Neural crest cell (in vitro differentiated cells): ENCODE data around the gene CDON. TPM values are rescaled to one million over a fixed set of nuclear protein-coding genes. Genes with fewer than 3 reads are reported as not detected.

Experiments
- DNase-seq: peaks from one replicate; pipeline ENCODE4 v3.0.0; 2021; ENCODE audit warnings: low read depth, mixed read lengths, low spot score
- H3K27ac Mint-ChIP-seq: one replicate; pipeline ENCODE4 v1.8.0; 2021; ENCODE audit warnings: mild to moderate bottlenecking, mixed read lengths; ENCODE audit not compliant: unreplicated experiment
- H3K27me3 Mint-ChIP-seq: 2 replicates; pipeline ENCODE4 v1.8.0; 2021; ENCODE audit warnings: low read depth, mild to moderate bottlenecking, mixed read lengths
- H3K36me3 Mint-ChIP-seq: 2 replicates; pipeline ENCODE4 v1.8.0; 2021; ENCODE audit warnings: low read depth, mild to moderate bottlenecking, mixed read lengths
- H3K4me1 Mint-ChIP-seq: 2 replicates; pipeline ENCODE4 v1.8.0; 2021; ENCODE audit warnings: mixed read lengths
- H3K4me3 Mint-ChIP-seq: one replicate; pipeline ENCODE4 v1.8.0; 2021; ENCODE audit warnings: mild to moderate bottlenecking, mixed read lengths
- H3K9me3 Mint-ChIP-seq: 2 replicates; pipeline ENCODE4 v1.8.0; 2021; ENCODE audit warnings: mixed read lengths
- CTCF ChIP-seq: fragments of 200-600 bp; sonication (generic); conservative IDR thresholded peaks from 2 replicates; pipeline ENCODE4 v1.5.0; 2021; ENCODE audit warnings: antibody characterized with exemption, mild to moderate bottlenecking
- total RNA-seq: library from RNA; stranded (reverse); gene quantifications from 2 replicates; pipeline ENCODE4 v1.2.1, GENCODE V29; 2021

CDON gene
- total RNA-seq, 1 donor from 2014 or later: 22.1 TPM

GRCh38 chr11:125959511-125959910 is 103.2 kb downstream of the CDON start:
- Mint-ChIP-seq H3K27me3 (no peaks in the 10 kb centered on the region), H3K4me3 (no peak overlapping the region), H3K4me1 (peaks cover 7% of the 10 kb centered on the region), H3K9me3 (peaks cover 6% of the 10 kb centered on the region), H3K27ac (no peak overlapping the region), H3K36me3 (peaks cover 21% of the 10 kb centered on the region)
- no peak for TF ChIP-seq CTCF
- DNase-seq: no peak

- peaks cover 6% of the 10 kb centered on the region for H3K9me3 Mint-ChIP-seq
- no peaks in the 10 kb centered on the region for H3K27me3 Mint-ChIP-seq
- H3K4me3 Mint-ChIP-seq: no peak overlapping the region
- DNase-seq: no peak
- peaks cover 7% of the 10 kb centered on the region for H3K4me1 Mint-ChIP-seq
- no peak overlapping the region for H3K27ac Mint-ChIP-seq
- peaks cover 21% of the 10 kb centered on the region for H3K36me3 Mint-ChIP-seq
- TF ChIP-seq CTCF: no peak
Observed at GRCh38 chr11:125958872-125959400, 103.7 kb downstream of the CDON start.

- H3K36me3 Mint-ChIP-seq: peaks cover 15% of the 10 kb centered on the region
- peaks cover 7% of the 10 kb centered on the region for H3K4me1 Mint-ChIP-seq
- no peak for TF ChIP-seq CTCF
- H3K9me3 Mint-ChIP-seq: peaks cover 4% of the 10 kb centered on the region
- no peak overlapping the region for H3K27ac Mint-ChIP-seq
- DNase-seq: no peak
- H3K4me3 Mint-ChIP-seq: no peak overlapping the region
- no peaks in the 10 kb centered on the region for H3K27me3 Mint-ChIP-seq
Observed at GRCh38 chr11:125957618-125958332, 104.9 kb downstream of the CDON start.

- no peak for TF ChIP-seq CTCF
- H3K27me3 Mint-ChIP-seq: no peaks in the 10 kb centered on the region
Observed at GRCh38 chr11:125956391-125957134, 106.1 kb downstream of the CDON start.

GRCh38 chr11:125955856-125956255 is 106.8 kb downstream of the CDON start:
- no peak for TF ChIP-seq CTCF
- H3K27me3 Mint-ChIP-seq: peaks cover 3% of the 10 kb centered on the region
- DNase-seq: no peak
- H3K4me1 Mint-ChIP-seq: peaks cover 7% of the 10 kb centered on the region
- H3K9me3 Mint-ChIP-seq: no peaks in the 10 kb centered on the region
- no peak overlapping the region for H3K4me3 Mint-ChIP-seq
- peaks cover 4% of the 10 kb centered on the region for H3K36me3 Mint-ChIP-seq
- H3K27ac Mint-ChIP-seq: no peak overlapping the region

More at GRCh38 chr11:125956391-125957134, 106.1 kb downstream of the CDON start:
- no peak for DNase-seq
- Mint-ChIP-seq H3K9me3 (no peaks in the 10 kb centered on the region), H3K4me3 (no peak overlapping the region), H3K27ac (no peak overlapping the region), H3K36me3 (peaks cover 5% of the 10 kb centered on the region), H3K4me1 (peaks cover 7% of the 10 kb centered on the region)
